SHP77 treated with DMSO at 0.1 percent for 48 hours (cell line): ENCODE results near the gene BASP1.
"Not testable (repeated sequence)": the region's sequence is repeated elsewhere in the genome, so short reads cannot be mapped to it uniquely, and the experiment has no call there.

ENCODE experiments used
- DNase-seq: peaks from one replicate; lab custom pipeline; 2025; lab: John Stamatoyannopoulos, UW

BASP1 gene

GRCh38 chr5:17256171-17256570 lies 38.7 kb downstream of the BASP1 start:
- DNase-seq, result no peak

- DNase-seq, result no peak
These were observed 39.4 kb downstream of the BASP1 start for GRCh38 chr5:17256839-17257238.

DNA sequence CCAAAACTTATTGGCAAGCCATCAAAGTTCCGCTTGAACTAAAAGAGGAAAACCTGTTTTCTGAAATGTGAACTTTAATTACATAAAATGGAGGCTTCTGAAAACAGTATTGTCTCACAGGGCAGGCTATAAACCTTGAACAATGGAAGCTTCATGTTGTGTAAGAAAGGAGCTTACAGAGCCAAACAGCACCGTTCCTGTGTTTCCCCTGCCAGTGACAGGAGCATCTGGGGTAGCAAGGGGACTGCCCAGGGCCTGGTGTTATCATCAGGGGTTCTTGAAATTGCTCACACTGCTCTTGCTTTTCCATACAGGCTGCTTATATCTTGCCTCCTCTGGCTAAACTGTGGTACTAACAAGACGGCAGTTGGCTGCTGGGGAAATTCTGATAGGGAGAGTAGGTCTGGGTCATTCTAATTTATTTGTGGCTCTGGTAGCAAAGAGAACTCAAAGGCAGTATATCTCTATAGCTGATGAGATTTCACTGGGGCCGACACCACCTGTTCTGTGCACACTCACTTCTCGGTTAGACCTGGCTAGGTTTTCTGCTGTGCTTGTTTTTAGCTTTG lies 40.4 kb downstream of the BASP1 start:
- no peak for DNase-seq

- no peak for DNase-seq
These were observed 41.0 kb downstream of the BASP1 start for GRCh38 chr5:17258431-17258830.

GRCh38 chr5:17259012-17259411 lies 41.6 kb downstream of the BASP1 start:
- DNase-seq, result not testable (repeated sequence)

GRCh38 chr5:17259630-17260257 lies 42.3 kb downstream of the BASP1 start:
- no peak for DNase-seq

GRCh38 chr5:17260549-17260948 lies 43.1 kb downstream of the BASP1 start:
- no peak for DNase-seq

GRCh38 chr5:17261075-17261474 lies 43.6 kb downstream of the BASP1 start:
- DNase-seq, result no peak

DNA sequence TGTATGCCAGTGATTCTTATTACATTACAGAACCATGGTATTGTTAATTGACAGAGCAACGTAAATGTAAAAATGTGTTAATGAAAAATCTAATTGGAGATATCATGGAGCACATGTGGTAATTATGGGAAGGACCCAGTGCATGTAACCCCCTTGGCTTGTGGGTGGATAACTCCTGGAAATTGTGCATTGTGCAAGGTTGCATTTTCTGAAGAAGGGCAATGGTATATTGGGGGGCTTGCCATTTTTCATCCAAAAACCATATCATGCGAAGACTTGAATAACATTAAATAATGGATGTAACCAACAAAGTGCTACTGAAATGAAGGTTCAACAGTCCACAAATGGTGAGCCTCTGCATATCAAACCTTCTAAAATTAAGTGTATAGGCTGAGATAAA lies 47.6 kb downstream of the BASP1 start:
- DNase-seq, result no peak

- DNase-seq, result no peak
These were observed 49.7 kb downstream of the BASP1 start for GRCh38 chr5:17267106-17267505.

DNA sequence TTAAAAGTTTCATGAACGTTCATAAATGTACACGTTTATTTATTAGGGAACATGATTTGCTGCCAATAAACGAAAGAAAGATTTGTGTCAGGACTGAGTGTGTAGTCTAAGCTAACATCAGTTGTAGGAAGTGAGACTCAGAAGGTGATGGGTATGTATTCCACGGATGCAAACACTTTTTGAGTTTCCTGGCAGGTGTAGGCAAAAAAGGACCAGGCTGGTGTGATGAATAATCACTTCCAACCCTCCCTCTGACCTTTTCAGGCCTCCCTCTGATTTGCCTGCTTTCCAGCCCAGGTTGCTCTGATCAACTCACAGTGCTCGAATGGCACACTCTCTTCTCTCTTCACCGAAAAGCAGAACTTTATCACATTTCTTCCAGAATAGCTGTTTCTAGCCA lies 51.8 kb downstream of the BASP1 start:
- no peak for DNase-seq

DNA sequence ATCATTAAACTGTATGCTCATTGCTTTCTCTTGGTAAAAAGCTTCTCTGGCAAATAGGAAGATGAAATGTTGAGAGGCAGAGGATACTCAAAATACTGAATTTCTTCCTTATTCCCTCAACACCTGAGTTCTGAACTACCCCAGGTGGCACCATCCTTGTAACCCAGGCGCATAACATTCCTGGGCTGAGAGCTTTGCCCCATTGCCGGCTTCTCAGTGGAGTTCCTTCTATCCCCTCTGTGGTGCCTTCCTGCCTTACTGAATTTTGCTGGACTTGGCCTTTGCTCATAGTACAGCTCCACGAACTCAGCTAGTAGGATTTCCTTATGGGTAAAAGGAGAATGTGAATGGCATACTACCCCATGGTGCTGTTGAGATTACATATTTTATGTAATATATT lies 54.7 kb downstream of the BASP1 start:
- DNase-seq, result no peak

GRCh38 chr5:17275289-17276158 lies 58.1 kb downstream of the BASP1 start:
- DNase-seq, result no peak

DNA sequence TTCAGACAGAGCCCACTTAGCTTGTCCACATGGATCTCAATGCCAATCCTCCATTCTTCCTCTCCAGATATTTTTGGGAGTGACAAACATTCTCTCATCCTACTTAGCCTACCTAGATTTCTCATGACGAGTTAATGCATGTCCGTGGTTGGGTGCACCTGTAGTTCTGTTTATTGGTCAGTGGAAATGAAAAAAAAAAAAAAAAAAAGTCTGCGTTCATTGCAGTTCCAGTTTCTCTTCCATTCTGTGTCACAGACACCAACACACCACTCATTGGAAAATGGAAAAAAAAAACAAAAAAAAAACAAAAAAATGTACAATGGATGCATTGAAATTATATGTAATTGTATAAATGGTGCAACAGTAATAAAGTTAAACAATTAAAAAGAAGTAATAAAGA lies 59.0 kb downstream of the BASP1 start:
- DNase-seq, result no peak

GRCh38 chr5:17277907-17278306 lies 60.5 kb downstream of the BASP1 start:
- DNase-seq, result no peak

DNA sequence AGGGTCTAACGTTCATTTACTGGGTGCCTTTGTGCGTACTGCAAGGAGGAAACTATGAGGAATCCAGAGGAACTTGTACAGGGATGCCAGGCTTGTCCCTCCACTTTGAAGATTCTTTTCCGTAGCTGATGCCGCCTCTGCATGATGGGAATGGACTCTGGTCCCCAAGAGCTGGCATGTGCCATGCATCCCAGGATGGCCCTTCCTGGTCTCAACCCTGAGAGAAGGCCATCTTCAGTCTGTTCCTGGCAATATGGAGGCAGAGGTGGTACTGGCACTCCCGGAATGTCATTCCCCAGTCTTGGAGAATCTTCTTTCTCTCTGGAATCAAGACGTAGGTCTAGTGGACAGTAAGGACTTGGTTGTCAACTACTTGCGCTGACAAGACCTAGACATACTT lies 61.5 kb downstream of the BASP1 start:
- DNase-seq, result no peak

DNA sequence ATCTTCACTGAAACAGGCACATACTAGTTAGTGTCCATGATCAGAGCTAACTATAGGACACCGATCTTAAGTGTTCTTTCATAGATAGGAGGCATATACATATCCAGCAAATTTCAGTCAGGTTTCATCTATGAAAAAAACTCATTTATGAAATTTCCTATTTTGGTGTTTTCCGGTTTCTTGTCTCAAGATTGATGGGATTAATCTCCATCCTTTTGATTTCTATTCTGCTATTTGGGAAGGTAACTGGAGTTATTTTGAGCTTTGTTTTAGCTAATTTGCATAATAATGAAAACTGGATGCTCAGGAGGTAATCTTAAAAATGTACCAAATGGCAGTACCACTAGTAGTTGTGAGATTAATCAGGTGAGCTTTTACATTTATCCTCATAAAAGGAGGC lies 62.1 kb downstream of the BASP1 start:
- DNase-seq, result no peak

DNA sequence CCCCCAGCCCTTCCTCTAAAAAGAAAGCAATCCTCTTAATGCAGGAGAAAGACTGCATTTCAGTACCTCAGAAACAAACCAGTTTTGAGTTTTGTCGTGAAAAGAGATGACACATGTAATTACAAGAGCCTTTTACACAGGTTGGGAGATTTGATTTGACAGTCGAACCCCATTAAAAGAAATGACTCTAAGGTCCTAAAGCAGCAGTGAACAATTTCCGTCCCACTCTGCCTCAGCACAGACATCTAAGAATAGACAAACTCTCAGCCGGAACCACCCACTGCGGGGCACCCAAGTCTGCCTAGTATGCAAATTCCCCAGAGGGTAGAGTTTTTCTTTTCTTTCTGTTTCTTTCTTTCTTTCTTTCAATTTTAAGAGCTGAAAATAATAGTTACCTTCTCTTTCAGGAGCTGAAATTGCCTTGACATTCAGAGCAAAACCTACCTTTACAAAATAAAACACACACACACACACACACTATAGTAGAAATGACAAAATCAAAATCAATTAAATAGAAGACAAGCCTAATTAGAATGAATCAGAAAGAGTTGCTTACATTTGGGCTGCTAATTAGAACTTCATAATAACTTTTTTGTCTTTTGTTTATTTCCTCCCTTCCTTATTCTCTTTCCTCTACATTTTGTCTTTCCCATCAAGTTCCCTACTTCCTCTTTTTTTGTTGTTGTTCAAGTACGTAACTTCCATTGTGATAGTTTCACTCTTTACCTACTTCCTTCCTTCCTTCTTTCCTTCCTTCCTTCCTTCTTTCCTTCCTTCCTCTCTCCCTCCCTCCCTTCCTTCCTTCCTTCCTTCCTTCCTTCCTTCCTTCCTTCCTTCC lies 65.1 kb downstream of the BASP1 start:
- DNase-seq, result no peak

DNA sequence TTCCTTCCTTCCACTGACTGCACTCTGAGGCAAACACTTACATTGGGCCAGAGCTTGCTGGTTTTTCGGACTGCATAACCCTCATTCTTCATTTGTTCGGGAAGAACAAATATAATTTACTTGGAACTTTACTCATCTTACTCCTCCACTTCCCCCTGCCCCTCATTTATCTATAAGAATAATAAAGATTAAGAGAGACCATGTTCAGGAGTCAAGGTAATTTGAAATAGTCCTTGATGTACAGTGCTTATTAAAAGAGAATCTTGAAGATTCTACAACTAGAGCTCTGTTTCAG lies 65.6 kb downstream of the BASP1 start:
- no peak for DNase-seq

- DNase-seq, result no peak
These were observed 70.2 kb downstream of the BASP1 start for GRCh38 chr5:17287501-17288155.

DNA sequence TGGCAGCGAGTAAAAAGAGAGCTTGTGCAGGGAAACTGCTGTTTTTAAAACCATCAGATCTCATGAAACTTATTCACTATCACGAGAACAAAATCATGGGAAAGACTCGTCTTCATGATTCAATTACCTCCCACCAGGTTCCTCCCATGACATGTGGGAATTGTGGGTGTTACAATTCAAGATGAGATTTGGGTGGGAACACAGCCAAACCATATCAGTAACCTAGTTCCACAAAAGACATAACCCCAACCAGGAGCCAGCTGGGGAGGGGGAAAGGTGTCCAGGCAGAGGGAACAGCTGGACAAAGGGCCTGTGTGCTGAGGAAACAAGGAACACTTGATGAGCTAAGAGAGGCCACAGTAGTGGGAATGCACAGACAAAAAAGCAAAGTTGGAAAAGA lies 71.1 kb downstream of the BASP1 start:
- no peak for DNase-seq
